Breast epithelium (tissue), 3 donors: ENCODE measurements around the gene ARF6.

Source experiments
- POLR2A ChIP-seq: fragments of 450-650 bp; IDR thresholded peaks from one replicate; pipeline ENCODE4 v1.6.1; 2016; ENCODE audit warnings: antibody characterized with exemption, mild to moderate bottlenecking, moderate library complexity
- POLR2AphosphoS5 ChIP-seq, 3 donors: sonication (generic); formaldehyde crosslinking; IDR thresholded peaks; one replicate each; pipeline ENCODE4 v1.6.1; 2017; ENCODE audit warnings: antibody characterized with exemption in 3 of 3
- TF ChIP-seq, protein P1 (sequence below), 3 donors: fragments of 450-650 bp; IDR thresholded peaks; one replicate each; pipeline ENCODE4 v1.5.1; 2016 to 2017; ENCODE audit warnings: antibody characterized with exemption in 3 of 3, mild to moderate bottlenecking in 3 of 3, moderate library complexity in 3 of 3

DNA sequence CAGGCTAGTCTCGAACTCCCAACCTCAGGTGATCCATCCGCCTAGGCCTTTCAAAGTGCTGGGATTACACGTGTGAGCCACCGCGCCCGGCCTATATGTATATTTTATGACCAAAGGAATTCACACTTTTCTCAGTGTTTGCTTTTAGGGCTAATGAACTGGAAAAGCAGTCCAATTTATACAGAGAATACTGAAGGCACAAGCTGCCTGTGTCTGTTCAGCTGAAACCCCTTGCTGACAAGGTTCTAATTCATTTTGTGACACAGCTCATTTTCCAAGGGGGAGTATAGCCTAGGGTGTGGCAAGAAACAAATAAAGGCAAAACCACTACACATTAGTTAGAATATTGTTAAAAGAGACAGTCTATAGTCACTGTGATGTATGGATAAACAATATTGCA lies 22.0 kb upstream of the ARF6 start:
- TF ChIP-seq, protein P1, sequence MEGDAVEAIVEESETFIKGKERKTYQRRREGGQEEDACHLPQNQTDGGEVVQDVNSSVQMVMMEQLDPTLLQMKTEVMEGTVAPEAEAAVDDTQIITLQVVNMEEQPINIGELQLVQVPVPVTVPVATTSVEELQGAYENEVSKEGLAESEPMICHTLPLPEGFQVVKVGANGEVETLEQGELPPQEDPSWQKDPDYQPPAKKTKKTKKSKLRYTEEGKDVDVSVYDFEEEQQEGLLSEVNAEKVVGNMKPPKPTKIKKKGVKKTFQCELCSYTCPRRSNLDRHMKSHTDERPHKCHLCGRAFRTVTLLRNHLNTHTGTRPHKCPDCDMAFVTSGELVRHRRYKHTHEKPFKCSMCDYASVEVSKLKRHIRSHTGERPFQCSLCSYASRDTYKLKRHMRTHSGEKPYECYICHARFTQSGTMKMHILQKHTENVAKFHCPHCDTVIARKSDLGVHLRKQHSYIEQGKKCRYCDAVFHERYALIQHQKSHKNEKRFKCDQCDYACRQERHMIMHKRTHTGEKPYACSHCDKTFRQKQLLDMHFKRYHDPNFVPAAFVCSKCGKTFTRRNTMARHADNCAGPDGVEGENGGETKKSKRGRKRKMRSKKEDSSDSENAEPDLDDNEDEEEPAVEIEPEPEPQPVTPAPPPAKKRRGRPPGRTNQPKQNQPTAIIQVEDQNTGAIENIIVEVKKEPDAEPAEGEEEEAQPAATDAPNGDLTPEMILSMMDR (IDR thresholded peaks at IDR 0.05): no peak
- TF ChIP-seq POLR2A (no peak), POLR2AphosphoS5 (IDR thresholded peaks at IDR 0.05) (no peak)
